GM19468 (cell line): ENCODE results near the gene SPINK13.
"Not testable (repeated sequence)": the region's sequence is repeated elsewhere in the genome, so short reads cannot be mapped to it uniquely, and the experiment has no call there.

Experiments
- ATAC-seq: cut with Tn5 transposase; IDR thresholded peaks from one replicate; pipeline ENCODE4 v1.9.1; 2021; ENCODE audit warnings: mild to moderate bottlenecking, moderate library complexity, moderate number of reproducible peaks; ENCODE audit not compliant: unreplicated experiment; ENCODE audit errors: extremely low read depth

SPINK13 gene

DNA sequence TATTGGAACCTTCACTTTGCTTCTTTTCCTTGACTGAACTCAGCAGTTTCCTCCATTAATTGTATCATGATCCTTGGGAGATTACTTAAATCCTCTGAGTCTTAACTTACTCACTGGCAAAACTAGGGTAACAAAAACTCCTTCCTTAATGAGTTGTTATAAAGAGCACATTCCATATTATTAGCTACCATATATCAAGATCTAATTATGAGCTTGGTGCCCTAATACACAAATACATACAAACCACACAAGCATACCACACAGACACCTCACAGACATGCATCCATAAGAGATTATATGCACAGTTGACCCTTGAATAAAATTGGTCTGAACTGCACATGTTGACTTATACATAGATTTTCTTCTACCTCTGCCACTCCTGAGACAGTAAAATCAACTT lies 41.2 kb downstream of the SPINK13 start:
- no peak for ATAC-seq

DNA sequence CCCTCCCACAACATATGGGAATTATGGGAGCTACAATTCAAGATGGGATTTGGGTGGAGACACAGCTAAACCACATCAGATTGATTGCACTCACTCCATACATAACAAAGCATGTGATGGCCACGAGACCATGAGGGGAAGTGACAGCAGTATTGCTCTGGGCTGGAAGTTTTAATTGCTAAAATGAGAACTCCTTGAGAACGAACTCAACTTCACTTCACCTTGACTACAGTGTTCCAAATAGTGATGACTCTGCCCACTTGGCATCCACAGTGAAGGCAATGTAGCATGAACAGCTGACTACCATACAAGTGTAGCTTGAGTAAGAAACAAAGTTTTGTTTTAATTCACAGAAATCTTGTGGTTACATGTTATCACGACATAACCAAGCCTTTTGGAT lies 42.9 kb downstream of the SPINK13 start:
- no peak for ATAC-seq

DNA sequence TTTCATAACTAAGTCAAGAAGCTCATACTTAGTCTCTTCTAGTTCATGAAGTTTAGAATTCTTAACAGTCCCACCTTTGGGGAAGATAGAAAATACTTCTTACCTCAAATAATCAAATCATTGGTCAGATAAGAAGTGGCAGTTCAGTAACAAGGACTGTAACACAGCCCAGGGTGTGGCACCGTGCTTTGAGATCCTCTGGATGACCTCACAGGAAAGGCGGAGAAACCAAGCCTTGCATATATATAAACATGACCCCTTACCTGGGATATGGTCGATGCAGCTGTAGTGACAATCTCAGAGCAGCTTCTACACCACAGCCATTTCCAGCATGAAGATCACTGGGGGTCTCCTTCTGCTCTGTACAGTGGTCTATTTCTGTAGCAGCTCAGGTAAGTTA lies 43.6 kb downstream of the SPINK13 start, which contains the start of gene SPINK7:
SPINK7 (plus strand) TSS at position 271 of the 400 bp plus-strand sequence; CDS start at position 332, 61 bp downstream.
- ATAC-seq = no peak

DNA sequence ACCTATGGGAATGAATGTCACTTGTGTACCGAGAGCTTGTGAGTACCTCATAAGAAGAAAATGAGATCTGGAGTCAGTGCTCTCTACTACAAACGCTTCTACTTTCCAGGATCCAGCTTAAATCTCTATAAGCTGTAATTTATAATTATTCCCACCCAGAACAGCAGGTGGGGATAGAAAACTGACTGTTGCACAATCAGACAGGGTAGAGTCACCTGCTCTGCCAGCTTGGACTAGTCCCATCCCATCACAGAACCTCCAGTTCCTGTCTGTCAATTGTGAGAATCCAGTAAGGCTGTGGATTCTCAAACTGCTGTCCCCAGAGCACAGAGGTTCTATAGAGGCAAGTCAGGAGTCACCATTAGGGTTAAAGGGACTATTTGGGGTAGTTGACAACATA lies 45.6 kb downstream of the SPINK13 start:
- no peak for ATAC-seq

DNA sequence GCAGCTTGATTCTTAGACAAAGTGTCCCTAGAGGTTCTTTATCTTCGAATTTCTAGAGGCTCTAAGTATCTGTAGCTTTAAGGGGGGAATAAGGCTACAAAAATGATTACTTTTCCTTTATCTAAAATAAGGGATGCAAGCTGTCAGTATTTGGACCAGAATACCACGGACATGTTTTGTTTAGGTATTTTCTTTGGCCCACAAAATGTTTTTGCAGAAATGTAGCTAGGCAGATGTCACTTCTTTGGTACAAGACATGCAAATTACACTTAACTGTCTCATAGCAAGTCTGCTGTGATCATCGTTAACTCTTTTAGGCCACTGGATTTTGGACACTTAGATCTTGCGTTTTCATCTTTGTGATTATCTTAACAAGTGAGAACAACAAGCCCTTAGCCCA lies 46.1 kb downstream of the SPINK13 start:
- ATAC-seq = no peak

DNA sequence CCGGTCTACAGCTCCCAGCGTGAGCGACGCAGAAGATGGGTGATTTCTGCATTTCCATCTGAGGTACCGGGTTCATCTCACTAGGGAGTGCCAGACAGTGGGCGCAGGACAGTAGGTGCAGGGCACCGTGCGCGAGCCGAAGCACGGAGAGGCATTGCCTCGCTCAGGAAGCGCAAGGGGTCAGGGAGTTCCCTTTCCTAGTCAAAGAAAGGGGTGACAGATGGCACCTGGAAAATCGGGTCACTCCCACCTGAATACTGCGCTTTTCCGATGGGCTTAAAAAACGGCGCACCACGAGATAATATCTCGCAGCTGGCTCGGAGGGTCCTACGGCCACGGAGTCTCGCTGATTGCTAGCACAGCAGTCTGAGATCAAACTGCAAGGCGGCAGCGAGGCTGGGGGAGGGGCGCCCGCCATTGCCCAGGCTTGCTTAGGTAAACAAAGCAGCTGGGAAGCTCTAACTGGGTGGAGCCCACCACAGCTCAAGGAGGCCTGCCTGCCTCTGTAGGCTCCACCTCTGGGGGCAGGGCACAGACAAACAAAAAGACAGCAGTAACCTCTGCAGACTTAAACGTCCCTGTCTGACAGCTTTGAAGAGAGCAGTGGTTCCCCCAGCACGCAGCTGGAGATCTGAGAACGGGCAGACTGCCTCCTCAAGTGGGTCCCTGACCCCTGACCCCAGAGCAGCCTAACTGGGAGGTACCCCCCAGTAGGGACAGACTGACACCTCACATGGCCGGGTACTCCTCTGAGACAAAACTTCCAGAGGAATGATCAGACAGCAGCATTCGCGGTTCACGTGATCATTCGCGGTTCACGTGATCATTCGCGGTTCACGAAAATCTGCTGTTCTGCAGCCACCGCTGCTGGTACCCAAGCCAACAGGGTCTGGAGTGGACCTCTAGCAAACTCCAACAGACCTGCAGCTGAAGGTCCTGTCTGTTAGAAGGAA lies 51.7 kb downstream of the SPINK13 start:
- ATAC-seq = not testable (repeated sequence)

DNA sequence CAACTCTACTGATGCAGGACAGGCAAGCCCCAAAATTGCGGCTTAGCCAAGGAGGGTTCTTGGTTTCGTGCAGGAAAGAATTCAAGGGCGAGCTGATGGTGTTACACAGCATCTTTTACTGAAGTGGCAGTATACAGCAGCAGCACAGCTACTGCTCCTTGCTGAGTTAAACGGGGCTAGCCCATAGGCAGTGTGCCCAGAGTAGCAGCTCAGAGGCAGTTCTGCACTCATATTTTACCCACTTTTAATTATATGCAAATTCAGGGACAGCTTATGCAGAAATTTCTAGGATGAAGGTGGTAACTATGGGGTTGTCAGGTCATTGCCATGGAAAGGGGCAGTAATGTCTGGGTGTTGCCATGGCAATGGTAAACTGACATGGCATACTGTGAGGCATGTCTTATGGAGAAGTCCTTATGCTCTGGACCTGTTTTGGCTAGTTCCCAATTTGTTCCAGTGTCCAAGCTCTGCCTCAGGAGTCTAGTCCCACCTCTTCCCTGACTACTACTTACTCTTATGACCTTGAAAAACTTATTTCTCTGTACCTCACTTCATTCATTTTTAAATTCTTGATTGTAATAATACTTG lies 64.8 kb downstream of the SPINK13 start:
- ATAC-seq = no peak

DNA sequence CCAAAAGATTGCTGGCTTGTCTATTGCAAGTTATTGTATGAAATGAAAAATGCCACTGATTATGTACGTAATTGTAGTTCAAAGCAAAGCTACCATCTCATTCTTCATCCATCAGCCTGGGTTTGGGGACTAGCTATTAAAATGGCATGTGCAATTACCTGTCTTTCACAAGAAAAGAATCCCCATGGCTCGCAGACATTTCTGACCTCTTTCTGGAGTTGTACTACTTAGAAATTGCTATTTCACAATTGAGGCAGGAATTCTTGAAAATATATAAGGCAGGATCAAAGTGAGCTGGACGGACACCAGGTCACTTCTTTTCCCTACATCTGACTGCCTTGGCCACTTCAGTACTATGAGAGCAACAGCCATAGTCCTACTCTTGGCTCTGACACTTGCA lies 66.7 kb downstream of the SPINK13 start, which contains the start of gene SPINK9:
SPINK9 (plus strand) TSS at position 301 of the 400 bp plus-strand sequence; CDS start at position 356, 55 bp downstream.
- no peak for ATAC-seq
